ENCODE measurements around the gene PATL2. TPM values are rescaled to one million over a fixed set of nuclear protein-coding genes. Genes with fewer than 3 reads are reported as not detected.
A peak's percentile ranks its signal among the peaks of the same experiment; 100 is the strongest.

The PATL2 gene
- total and polyA plus RNA-seq, 2 experiments from 2014 or later, result 0.26 TPM; not detected in 1

DNA sequence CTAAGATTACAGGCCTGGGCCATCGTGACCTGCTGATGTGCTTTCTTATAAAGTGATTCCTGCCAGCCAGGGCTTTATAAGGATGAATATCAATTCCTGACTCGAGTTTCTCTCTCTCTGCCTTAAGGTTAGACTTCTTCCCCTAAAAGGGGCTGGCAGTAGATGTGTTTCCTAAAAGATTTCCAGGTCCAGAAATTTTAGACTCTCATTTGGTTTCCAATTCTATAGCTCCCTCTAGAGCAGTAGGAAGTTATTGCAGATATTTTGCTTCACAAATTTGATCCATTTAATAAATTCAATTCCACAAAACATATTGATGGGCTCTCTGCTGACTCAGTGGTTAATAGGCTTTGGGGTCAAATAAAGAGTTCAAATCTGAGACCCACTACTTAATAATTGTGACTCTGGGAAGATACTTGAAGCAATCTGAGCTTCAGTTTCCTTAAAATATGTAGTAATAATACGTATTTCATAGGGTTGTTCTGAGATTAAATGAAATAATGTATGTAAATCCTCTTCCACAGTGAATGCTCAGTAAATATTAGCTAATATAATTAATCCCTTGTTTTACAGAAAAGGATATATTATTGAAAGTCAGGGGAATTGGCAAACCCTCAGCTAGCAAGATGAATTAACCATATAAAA is 27.3 kb upstream of the PATL2 start:
- H3K27me3 ChIP-seq (replicated peaks; ENCODE audit: insufficient read depth), result no peaks in the 10 kb centered on the region
- no peak for TF ChIP-seq EZH2 (IDR thresholded peaks at IDR 0.05; ENCODE audit: insufficient read depth, poor library complexity, severe bottlenecking)
- no peak for TF ChIP-seq EZH2phosphoT487 (IDR thresholded peaks at IDR 0.05; ENCODE audit: insufficient read depth, low read depth)
- H2AFZ ChIP-seq, result no peak overlapping the region; the same call in 1 of the 2 replicates
- H3F3A ChIP-seq (ENCODE audit: insufficient read depth), result no peaks in the 10 kb centered on the region
- H3K9me2 ChIP-seq (ENCODE audit: insufficient read depth), result no peaks in the 10 kb centered on the region
- H3K79me2 ChIP-seq (ENCODE audit: insufficient read depth), result no peaks in the 10 kb centered on the region
- no peak overlapping the region for H3K4me3 ChIP-seq
- WGBS, 2 experiments (ENCODE audit: low coverage in 1 of 2, low lambda C conversion rate in 2 of 2, missing lambda C conversion rate in 2 of 2), result 57 to 65% methylated on average over 3 of the region's 3 CpGs
- DNase-seq, result peak; percentile 60
- H3K9ac ChIP-seq, result no peak overlapping the region
- H3K9me3 ChIP-seq (ENCODE audit: low read depth), result no peaks in the 10 kb centered on the region
- H4K20me1 ChIP-seq (ENCODE audit: insufficient read depth), result no peaks in the 10 kb centered on the region
- H3K4me2 ChIP-seq (ENCODE audit: unreplicated experiment), result no peak overlapping the region
- H3K27ac ChIP-seq, result no peak overlapping the region
- in situ Hi-C loops (cut with MboI), result loop anchor here (10.0 to 25.0 kb wide), 2 partner anchors 74 to 151 kb away; partner anchors contain the start of gene SPG11
- no peaks in the 10 kb centered on the region for H3K36me3 ChIP-seq (ENCODE audit: low read depth)
- no peaks in the 10 kb centered on the region for H3K4me1 ChIP-seq (ENCODE audit: insufficient read depth)

DNA sequence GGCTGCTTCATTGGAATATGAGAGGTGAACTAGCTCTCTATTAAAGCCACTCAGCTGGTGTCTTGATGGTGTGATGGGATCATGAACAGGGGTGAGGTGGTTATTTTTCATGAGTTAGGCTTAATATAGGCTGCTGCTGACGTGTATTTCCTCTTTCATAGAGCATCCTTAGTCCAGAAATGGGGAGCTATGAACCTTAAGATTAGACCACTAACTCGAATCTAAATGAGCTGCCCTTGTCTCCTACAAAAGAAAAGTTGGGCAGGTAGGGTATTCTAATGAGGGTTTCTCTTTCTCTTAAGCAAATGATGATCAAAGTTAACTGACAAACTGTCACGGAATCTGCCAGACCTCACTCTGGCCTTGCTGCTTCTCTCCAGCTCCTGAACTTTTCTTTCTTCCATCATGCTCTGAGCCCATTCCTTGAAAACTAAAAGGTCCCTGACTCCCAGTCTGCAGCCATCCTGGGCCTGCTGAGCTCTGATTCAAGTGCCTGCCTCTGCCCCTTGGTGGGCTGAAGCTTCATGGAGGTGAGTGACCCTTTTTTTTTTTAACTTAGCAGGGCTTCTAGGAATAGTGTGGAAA is 25.1 kb upstream of the PATL2 start, which contains the start of gene TRIM69:
TSS of gene TRIM69 (plus strand) at position 348 of the 585 bp plus-strand sequence. CDS start at position 525, 177 bp downstream.
- no peak within 1 kb of the TSS for H3K4me3 ChIP-seq
- in situ Hi-C loops (cut with MboI), result loop anchor here (10.0 to 25.0 kb wide), 2 partner anchors 71 to 149 kb away; partner anchors contain the start of gene SPG11
- no peaks in the 10 kb centered on the region for H3F3A ChIP-seq (ENCODE audit: insufficient read depth)
- H3K4me1 ChIP-seq (ENCODE audit: insufficient read depth), result no peaks in the 10 kb centered on the region
- H4K20me1 ChIP-seq (ENCODE audit: insufficient read depth), result no peaks in the 10 kb centered on the region
- DNase-seq, result no peak
- TF ChIP-seq EZH2phosphoT487 (IDR thresholded peaks at IDR 0.05; ENCODE audit: insufficient read depth, low read depth) (no peak), EZH2 (IDR thresholded peaks at IDR 0.05; ENCODE audit: insufficient read depth, poor library complexity, severe bottlenecking) (no peak)
- no peak within 1 kb of the TSS for H3K9ac ChIP-seq
- 63 to 77% methylated on average over 3 of the region's 3 CpGs for WGBS, 2 experiments (ENCODE audit: low coverage in 1 of 2, low lambda C conversion rate in 2 of 2, missing lambda C conversion rate in 2 of 2)
- H3K79me2 ChIP-seq (ENCODE audit: insufficient read depth), result no peaks in the 10 kb centered on the region
- no peak within 1 kb of the TSS for H3K4me2 ChIP-seq (ENCODE audit: unreplicated experiment)
- no peak within 1 kb of the TSS for H3K27ac ChIP-seq
- no peaks in the 10 kb centered on the region for H3K27me3 ChIP-seq (replicated peaks; ENCODE audit: insufficient read depth)
- H3K9me2 ChIP-seq (ENCODE audit: insufficient read depth), result no peaks in the 10 kb centered on the region
- H3K9me3 ChIP-seq (ENCODE audit: low read depth), result no peaks in the 10 kb centered on the region
- peak within 1 kb of the TSS; percentile 48 for H2AFZ ChIP-seq
- no peaks in the 10 kb centered on the region for H3K36me3 ChIP-seq (ENCODE audit: low read depth)

DNA sequence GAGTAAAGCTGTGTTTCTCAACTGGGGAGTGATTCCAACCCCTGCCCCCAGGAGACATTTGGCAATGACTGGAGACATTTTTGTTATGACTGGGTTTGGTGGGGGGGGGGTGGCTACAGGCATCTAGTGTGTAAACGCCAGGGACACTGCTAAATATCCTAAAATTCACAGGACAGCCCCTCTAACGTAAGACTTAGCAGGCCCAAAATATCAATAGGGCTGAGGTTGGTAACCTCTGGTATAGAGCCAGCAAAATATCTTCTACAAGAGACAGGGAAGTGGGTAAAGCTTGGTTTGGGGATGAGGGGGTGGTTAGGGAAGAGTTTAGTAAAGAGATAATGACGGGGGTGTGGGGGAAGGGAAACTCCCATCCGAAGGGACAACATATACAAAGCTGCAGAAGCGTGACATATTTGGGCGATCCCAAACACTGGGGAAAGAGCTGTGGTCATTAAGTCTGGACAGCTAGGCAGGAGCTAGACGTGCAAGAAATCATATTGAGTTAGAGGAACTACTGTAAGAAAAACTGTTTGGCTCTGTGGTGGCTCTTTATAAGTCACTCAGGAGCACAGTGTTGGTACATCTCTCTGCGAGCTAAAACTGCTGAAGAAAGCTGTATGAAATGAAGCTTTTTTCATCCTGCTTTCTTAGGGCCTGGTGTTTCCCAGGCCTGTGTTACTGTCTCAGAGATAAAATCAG is 24.5 kb upstream of the PATL2 start:
- peaks cover 1% of the 10 kb centered on the region for H3K79me2 ChIP-seq (ENCODE audit: insufficient read depth)
- in situ Hi-C loops (cut with MboI), result loop anchor here (10.0 to 25.0 kb wide), 2 partner anchors 71 to 148 kb away; partner anchors contain the start of gene SPG11

GRCh38 chr15:44734839-44735481 is 23.8 kb upstream of the PATL2 start:
- TF ChIP-seq EZH2 (IDR thresholded peaks at IDR 0.05; ENCODE audit: insufficient read depth, poor library complexity, severe bottlenecking) (no peak), EZH2phosphoT487 (IDR thresholded peaks at IDR 0.05; ENCODE audit: insufficient read depth, low read depth) (no peak)
- Histone ChIP-seq H3K4me1 (ENCODE audit: insufficient read depth) (0 out of 2 replicates have a peak, but pooled peaks cover 6% of the 10 kb centered on the region), H3K79me2 (ENCODE audit: insufficient read depth) (peaks cover 8% of the 10 kb centered on the region), H3K9me3 (ENCODE audit: low read depth) (no peaks in the 10 kb centered on the region), H3K4me2 (ENCODE audit: unreplicated experiment) (no peak overlapping the region), H3K27me3 (replicated peaks; ENCODE audit: insufficient read depth) (no peaks in the 10 kb centered on the region), H3K27ac (no peak overlapping the region), H3K36me3 (ENCODE audit: low read depth) (no peaks in the 10 kb centered on the region), H3F3A (ENCODE audit: insufficient read depth) (peaks cover under 1% of the 10 kb centered on the region; the same call in 1 of the 2 replicates), H3K9ac (no peak overlapping the region), H3K4me3 (no peak overlapping the region), H3K9me2 (ENCODE audit: insufficient read depth) (no peaks in the 10 kb centered on the region), H4K20me1 (ENCODE audit: insufficient read depth) (no peaks in the 10 kb centered on the region), H2AFZ (peak overlapping the region; percentile 48; the same call in 1 of the 2 replicates)
- no peak for DNase-seq
- in situ Hi-C loops (cut with MboI), result loop anchor here (10.0 to 25.0 kb wide), 2 partner anchors 70 to 148 kb away; partner anchors contain the start of gene SPG11
- WGBS, 2 experiments (ENCODE audit: low coverage in 1 of 2, low lambda C conversion rate in 2 of 2, missing lambda C conversion rate in 2 of 2), result 55 to 71% methylated on average over 2 of the region's 2 CpGs

More for the DNA sequence above, 24.5 kb upstream of the PATL2 start:
- Histone ChIP-seq H3K9me2 (ENCODE audit: insufficient read depth) (no peaks in the 10 kb centered on the region), H3K27me3 (replicated peaks; ENCODE audit: insufficient read depth) (no peaks in the 10 kb centered on the region), H3K4me3 (no peak overlapping the region), H3K9me3 (ENCODE audit: low read depth) (no peaks in the 10 kb centered on the region), H3K4me2 (ENCODE audit: unreplicated experiment) (no peak overlapping the region), H4K20me1 (ENCODE audit: insufficient read depth) (no peaks in the 10 kb centered on the region), H3K36me3 (ENCODE audit: low read depth) (no peaks in the 10 kb centered on the region), H3F3A (ENCODE audit: insufficient read depth) (no peaks in the 10 kb centered on the region), H3K27ac (no peak overlapping the region), H3K9ac (no peak overlapping the region), H2AFZ (peak overlapping the region; percentile 48), H3K4me1 (ENCODE audit: insufficient read depth) (no peaks in the 10 kb centered on the region)
- no peak for TF ChIP-seq EZH2 (IDR thresholded peaks at IDR 0.05; ENCODE audit: insufficient read depth, poor library complexity, severe bottlenecking)
- DNase-seq, result peak; percentile 49
- 59 to 68% methylated on average over 8 of the region's 8 CpGs for WGBS, 2 experiments (ENCODE audit: low coverage in 1 of 2, low lambda C conversion rate in 2 of 2, missing lambda C conversion rate in 2 of 2)
